HFF-Myc (cell line): ENCODE results near the gene C8B.

Source experiments
- DNase-seq: peaks from one replicate; pipeline ENCODE4 v3.0.0-alpha.2; 2011; ENCODE audit warnings: low read depth; ENCODE audit errors: extremely low read depth
- H3K4me3 ChIP-seq: replicated peaks from 2 replicates; pipeline ENCODE4 v1.5.1; 2011; ENCODE audit warnings: low read depth, mild to moderate bottlenecking, control low read depth, low read length
- TF ChIP-seq, protein P1 (sequence below): IDR thresholded peaks from 2 replicates; pipeline ENCODE4 v1.5.1; 2012; ENCODE audit warnings: mild to moderate bottlenecking, low read depth, low read length, control low read depth; ENCODE audit errors: missing control alignments

The C8B gene

DNA sequence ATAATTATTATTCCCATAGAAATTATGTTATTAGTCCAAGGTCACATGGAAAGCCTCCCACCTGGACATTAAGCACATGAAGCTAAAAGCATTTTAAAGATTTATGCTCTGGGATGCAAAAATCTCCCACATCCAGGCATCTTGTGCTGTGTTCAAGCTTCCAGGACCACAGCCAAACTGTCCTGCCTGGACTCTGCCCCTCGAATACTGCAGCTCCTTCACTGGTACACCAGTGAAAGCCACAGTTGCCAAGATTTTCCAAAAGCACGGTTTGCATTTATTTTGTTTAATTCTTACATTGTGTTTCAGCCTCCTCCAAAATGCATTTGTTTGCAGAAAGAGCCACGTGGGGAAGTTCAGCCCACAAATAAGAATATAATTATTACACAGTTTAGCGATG, 38.6 kb downstream of the C8B start:
- DNase-seq, result no peak
- no peak overlapping the region for H3K4me3 ChIP-seq
- TF ChIP-seq, protein P1, sequence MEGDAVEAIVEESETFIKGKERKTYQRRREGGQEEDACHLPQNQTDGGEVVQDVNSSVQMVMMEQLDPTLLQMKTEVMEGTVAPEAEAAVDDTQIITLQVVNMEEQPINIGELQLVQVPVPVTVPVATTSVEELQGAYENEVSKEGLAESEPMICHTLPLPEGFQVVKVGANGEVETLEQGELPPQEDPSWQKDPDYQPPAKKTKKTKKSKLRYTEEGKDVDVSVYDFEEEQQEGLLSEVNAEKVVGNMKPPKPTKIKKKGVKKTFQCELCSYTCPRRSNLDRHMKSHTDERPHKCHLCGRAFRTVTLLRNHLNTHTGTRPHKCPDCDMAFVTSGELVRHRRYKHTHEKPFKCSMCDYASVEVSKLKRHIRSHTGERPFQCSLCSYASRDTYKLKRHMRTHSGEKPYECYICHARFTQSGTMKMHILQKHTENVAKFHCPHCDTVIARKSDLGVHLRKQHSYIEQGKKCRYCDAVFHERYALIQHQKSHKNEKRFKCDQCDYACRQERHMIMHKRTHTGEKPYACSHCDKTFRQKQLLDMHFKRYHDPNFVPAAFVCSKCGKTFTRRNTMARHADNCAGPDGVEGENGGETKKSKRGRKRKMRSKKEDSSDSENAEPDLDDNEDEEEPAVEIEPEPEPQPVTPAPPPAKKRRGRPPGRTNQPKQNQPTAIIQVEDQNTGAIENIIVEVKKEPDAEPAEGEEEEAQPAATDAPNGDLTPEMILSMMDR, result no peak

DNA sequence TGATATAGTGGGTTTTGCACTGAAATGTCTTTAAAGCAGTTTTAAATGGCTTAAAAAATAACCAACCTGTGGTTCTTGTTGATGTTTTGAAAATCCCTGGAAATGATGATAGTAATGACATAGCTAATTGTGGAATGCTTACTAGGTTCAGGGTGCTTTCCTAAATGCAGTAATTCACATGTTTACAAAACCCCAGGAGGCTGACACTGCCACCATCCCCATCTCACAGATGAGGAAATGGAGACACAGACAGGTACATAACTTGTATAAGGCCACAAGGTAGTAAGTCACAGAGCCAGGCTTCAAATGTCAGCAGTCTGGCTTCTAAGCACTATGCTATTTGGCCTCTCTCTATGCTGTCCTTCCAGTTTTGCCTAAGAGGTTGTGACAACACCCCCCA, 40.6 kb downstream of the C8B start:
- H3K4me3 ChIP-seq, result no peak overlapping the region
- DNase-seq, result no peak
- TF ChIP-seq, protein P1, result no peak

DNA sequence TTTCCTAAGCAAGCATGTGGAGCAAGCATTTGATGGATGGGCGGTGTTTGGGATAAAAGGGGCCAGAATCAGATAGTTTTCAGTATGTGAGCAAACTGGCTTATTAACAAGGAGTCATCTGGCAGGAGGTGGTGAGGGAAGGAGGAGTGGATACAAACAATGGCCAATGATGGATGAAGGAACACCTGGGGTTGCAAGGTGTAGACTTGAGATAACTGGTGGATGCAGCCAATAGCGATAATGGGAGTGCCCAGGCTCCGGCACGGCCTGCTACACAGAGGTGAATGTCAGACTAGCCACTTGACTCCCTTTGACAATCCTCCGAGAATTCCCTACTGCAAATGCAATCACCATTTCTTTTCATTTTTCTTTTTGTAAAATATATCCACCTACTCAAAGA, 41.7 kb downstream of the C8B start:
- no peak overlapping the region for H3K4me3 ChIP-seq
- no peak for DNase-seq
- TF ChIP-seq, protein P1, result no peak

DNA sequence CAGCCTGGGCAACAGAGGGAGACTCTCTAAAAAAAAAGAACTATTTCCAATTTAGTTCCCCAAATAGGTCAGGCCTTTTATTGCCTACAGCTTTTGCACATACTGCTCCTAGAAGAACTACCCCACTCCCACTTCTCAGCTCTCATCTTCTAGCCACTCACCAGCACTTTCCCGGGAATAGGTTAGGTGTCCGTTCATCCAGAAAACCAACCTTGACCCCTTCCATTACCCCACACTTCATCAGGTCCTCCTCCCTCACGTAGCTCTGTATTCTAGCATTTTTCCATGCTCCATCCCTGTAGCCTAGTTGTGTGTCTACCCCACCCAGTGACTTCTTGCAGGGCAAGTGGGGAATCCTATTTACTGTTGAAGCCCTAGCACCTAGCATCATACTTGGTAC, 42.6 kb downstream of the C8B start:
- no peak overlapping the region for H3K4me3 ChIP-seq
- TF ChIP-seq, protein P1, result no peak
- DNase-seq, result no peak

DNA sequence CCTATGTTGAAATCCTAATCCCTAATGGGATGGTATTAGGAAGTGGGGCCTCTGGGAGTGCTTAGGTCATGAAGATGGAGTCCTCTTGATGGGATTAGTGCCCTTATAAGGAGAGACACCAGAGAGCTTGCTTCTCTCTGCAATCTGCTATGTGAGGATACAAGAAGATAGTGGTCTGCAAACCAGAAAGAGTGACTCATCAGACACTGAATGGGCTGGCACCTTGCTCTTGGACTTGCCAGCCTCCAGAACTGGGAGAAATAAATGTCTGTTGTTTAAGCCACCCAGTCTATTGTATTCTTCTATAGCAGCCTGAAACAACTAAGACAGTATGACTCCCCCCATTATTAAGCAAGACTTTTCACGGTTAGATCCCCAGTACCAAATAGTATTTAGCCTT, 43.3 kb downstream of the C8B start:
- H3K4me3 ChIP-seq, result no peak overlapping the region
- DNase-seq, result no peak
- TF ChIP-seq, protein P1, result no peak

DNA sequence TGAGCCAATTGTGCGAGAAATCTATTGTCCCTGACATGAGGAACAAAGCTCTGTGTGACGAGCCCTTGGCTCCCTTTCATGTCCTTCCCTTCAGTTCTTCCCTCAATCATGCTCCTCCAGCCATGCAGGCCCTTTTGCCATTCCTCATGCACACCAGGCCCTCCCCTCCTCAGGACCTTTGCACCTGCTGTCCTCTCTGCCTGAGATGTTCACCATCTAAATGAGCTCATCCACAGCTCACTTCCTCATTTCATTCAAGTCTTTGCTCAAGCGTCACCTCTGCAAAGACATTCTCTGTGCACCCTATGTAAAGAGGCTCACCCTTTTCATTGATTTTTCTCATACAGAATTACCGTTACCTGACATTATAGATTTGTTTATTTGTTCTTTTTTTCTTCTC, 43.7 kb downstream of the C8B start:
- no peak for DNase-seq

DNA sequence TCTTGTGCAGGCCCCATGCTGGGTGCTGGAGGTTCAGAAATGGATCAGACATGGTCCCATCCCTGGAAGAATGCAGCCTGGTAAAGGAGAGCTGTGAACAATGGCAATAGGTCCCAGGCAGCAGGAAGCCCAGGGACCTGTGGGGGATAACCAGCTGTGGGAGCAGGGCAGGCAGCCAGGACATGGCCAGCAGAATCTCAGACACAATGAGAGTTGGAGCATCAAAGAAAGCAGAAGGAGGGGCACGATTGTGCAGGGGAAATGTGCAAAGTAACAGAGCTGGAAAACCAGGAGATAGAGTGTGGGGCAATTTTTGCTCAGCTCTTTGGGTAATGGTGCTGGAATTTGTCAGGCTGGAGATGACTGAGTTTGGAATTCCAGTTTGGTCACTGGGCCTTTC, 44.3 kb downstream of the C8B start:
- no peak overlapping the region for H3K4me3 ChIP-seq
- DNase-seq, result no peak
- TF ChIP-seq, protein P1, result no peak

More for the DNA sequence above, 43.7 kb downstream of the C8B start:
- H3K4me3 ChIP-seq, result no peak overlapping the region
- TF ChIP-seq, protein P1, result no peak
